ENCODE data around the gene OLFM2.
"Not testable (repeated sequence)": the region's sequence is repeated elsewhere in the genome, so short reads cannot be mapped to it uniquely, and the experiment has no call there.

The OLFM2 gene

DNA sequence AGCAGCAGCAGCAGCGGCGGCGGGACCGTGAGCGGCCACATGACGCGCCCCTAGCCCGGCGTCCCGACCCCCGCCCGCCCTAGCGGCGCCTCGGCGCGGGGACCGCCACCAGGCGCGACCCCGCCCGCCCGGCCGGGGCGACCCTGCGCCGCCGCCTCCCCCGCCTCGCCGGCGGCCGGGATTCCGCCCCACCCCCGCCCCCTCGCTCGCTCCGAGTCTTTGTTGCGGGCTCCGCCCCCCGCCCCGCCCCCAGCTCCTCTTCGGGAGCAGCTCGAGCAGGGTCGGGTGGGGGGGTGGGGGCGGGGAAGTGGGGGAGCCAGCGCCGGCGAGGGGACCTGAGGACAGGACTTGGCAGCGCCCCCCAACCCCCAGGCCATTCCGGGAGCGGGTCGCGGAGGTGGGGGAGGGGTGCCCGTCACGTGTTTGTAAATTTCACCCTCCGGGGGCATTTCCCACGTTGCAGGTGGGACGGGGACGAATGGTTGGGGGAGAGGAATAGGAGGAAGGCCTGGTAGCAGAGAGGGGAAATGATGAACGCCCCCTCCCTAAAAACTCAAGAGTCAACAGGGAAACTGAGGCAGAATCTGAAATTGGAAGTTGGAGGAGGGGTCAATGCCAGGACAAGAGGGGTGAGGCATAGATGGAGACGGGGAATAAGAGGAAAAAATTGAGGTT lies at the start of gene OLFM2:
Gene OLFM2 (minus strand): TSS at position 190 of the 675 bp plus-strand sequence. CDS start 149 bp downstream, at position 41.
- peak; percentile 39 for DNase-seq

DNA sequence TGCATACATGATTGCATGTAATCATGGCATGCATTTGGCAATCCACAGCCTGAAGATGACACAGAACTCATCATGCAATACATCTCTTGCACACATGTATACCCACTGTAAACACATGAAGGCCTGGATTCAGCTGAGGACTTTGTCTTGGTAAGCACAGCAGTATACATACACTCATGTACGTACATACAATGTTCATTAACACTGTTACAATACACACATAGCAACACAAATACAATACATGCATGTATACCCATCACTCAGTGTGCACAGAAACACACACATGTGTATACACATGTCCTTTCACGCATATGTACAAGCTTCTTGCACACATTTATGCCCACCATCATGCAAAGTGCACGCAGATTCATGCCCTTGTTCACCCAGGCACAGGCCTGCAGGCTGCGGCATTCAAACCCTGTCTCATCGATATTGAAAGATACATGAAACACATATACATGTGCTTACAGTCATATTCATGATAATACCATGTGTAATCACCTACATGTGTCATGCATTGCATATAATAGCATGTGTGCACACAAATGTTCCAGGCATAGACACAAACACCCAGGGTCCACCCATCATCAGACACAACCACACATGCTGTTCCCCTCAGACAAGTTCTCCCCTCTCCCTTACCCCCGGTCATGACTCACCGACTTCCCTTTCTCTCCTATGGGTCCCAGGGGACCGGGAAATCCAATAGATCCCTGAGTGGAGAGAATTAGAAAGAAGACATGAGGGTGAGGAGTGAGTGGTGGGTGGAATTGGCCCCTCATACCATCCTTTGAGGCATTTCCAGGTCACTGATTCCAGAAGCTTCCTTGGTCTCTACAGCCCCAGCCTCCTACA lies 45.3 kb upstream of the OLFM2 start:
- no peak for DNase-seq

DNA sequence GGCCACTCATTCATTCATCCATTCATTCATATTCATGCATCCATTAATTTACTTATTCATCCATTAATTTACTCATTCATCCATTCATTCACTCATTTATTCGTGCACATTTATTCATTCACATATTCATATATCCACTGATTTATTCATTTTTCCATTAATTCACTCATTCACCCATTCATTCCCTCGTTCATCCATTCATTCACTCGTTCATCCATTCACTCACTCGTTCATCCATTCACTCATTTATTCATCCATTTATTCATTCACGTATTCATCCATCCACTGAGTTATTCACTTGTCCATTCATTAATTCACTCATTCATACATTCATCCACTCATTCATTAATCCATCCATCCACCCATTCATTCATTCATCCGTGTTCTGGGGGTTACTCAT lies 35.8 kb upstream of the OLFM2 start:
- DNase-seq, result no peak

DNA sequence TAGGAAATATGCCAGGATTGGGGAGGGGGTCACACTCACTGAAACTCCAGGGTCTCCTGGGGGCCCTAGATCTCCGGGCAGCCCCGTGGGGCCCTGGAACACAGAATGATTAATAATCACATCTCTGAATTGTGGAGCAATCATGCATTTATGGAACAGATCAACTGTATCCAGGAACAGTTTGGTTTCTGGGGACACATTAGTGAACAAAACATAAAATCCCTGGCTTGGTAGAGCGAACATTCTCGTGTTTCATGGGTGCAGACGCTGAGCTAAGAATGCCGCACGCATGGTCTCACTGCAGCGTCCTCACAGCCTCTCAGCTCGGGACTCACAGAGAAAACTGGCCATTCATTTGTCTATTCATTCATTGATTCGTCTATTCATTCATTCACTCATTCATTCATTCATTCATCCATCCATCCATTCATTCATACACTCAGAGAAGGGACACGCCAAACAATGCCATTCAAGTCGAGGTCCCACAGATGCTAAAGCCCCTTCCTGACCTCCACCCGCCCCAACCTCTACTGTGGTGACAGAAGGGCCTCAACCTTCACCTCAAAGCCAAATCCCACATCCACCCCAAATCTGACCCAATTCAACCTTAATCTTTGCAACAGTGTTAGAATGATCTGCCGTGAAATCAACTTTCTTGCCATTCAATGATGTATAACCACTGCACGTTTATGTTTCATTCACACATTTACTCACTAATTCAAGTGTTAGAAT lies 35.0 kb upstream of the OLFM2 start:
- DNase-seq, result no peak

DNA sequence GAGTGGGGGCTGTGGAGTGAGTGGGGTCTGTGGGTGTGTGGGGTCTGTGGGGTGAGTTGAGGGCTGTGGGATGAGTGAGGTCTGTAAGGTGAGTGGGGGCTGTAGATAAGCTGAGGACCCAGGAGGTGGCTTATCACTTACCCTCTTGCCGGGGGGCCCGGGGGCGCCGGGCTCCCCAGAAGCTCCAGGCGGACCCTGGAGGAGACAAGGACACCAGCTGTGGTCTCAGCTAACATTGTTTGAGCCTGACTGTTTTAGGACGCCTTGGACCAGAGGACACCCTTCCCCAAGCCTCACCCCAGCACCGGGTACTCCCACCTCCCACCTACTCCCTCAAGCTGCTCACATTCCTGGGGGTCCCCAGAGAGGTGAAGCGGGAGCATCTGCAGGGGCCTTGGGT lies 34.2 kb upstream of the OLFM2 start:
- no peak for DNase-seq

DNA sequence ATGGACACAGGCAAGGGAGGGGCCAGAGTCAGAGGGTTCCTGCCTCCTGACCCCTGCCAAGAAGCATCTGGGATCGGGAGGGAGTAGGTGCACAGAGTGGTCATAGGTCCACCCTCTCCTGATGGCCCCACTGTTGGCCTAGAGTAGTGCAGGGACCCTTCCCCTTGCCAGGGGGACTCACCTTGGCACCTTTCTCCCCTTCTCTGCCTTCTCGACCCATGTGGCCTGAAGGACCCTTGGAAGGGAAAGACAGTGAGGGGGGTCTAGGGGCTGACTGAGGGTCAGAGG lies 33.3 kb upstream of the OLFM2 start:
- no peak for DNase-seq

DNA sequence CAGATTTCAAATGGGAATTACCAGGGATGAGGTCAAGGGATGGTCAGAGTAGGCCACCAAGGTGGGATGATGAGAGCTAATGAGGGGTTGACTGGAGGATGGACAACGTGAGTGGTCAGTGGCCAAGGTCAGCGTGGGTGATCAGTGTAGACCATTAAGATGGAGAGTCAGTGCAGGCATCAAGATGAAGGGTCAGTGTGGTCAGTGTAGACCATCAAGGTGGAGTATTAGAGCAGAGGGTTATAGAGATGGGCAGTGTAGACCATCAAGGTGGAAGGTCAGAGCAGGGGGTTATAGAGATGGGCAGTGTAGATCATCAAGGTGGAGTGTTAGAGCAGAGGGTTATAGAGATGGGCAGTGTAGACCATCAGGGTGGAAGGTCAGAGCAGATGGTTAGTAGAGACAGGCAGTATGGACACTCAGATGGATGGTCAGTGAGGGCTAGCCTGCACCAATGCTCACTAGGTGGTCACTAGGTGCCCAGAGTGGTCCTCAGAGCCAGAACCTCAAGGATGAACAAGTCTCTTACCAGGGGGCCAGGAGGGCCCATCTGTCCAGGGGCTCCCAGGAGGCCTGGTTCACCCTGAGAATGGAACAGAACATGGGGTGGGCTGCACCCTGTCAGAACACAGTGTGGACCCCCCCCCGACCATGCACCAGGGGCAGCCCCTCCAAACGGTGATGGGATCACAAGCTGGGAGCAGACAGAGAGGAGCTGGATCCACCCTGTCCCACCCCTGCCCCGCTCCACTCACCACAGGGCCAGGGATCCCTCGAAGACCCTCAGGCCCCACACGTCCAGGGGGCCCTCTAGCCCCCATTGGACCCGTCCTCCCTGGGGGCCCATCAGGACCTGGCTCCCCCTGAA lies 32.7 kb upstream of the OLFM2 start:
- no peak for DNase-seq

DNA sequence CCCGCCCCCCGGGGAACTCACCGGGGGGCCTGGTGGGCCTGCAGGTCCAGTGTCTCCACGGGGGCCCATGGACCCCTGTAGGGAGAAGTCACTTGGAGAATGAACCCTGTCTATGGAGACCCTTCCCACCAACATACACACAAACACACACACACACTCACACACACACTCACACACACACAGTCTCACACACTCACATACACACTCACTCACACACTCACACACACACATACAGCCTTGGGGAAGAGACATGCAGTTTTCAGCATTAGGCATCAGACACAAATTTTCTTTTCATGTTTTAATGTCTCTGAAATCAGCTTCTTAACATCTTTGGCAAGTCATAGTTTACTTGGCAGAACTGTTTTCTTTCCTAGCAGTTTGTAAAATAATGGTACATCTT lies 31.0 kb upstream of the OLFM2 start:
- DNase-seq, result no peak

DNA sequence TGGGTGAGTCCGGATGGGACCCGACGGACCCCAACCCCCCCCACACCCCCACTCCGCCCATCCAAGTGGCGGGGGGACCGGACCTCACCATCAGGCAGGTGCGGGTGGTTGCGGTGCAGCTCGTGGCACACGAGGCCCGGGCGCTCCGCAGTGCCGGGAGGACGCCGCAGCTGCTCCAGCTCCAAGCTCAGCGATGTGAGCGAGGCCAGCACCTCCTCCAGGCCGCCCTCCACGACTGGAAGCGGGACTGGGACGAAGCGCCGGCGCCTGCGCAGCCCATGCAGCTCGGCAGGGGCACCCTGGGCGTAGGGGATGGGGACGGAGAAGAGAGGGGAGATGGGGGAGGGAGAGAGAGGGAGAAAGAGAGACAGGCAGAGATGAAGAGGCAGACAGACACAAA lies 30.1 kb upstream of the OLFM2 start:
- DNase-seq, result peak; percentile 5

DNA sequence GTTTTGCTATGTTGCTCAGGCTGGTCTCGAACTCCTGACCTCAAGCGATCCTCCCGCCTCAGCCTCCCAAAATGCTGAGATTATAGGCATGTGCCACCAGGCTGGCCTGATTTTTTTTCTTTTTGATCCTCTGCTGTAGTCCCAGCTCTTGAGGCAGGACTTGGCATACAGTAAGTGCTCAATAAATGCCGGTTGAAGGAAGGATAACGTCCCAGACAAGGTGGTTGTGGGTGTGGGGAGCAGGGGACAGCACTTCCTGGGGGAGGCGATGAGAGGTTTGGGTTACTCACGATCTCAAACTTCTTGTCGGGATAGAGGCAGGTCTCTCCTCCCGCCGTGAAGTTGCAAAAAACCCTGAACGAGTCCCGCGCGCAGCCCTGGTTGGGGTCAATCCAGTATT lies 29.7 kb upstream of the OLFM2 start:
- DNase-seq, result no peak

DNA sequence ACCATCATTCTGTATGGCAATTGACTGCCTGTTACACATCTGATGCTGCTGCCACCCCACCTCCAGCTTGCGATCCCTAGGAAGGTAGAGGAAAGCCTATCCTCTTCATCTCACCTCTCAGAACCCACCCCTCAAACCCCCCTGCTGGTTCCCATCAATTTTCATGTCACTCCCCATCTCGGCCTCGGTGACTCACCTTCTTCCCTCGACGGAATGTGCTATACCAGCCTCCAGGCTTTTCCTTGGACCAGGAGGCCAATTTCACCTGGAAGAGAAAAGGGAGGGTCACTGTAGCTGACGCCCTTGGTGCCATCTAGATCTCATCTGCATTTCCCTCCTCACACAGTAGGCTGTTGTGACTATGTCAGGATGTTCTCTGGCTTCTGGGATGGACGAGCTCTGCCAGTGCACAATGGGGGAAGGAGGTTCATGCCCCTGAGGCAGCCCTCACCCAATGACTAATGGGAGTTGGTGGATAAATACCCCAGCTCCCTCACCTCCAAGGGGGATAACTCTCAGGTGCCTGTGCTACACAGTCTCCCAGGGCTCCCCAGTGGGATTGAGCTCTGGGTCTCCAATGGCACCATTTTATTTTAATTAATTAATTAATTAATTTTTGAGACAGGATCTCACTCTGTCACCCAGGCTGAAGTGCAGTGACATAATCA lies 26.4 kb upstream of the OLFM2 start:
- no peak for DNase-seq

DNA sequence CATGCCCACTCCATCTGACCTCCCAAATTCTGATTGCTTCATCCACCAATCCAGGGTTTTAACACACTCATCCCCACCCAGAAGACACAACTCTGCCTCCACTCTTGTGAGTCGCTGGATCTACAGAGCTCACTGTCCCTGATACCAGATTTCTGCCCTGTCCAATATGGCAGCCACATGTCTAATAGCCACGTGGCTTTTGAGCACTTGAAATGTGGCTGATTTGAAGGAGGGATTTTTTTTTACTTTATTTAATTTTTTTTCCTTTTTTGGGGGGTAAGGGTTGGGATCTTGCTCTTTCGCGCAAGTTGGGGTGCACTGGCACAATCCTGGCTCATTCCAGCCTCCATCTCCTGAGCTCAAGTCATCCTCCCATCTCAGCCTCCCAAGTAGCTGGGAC lies 24.8 kb upstream of the OLFM2 start:
- DNase-seq, result no peak

DNA sequence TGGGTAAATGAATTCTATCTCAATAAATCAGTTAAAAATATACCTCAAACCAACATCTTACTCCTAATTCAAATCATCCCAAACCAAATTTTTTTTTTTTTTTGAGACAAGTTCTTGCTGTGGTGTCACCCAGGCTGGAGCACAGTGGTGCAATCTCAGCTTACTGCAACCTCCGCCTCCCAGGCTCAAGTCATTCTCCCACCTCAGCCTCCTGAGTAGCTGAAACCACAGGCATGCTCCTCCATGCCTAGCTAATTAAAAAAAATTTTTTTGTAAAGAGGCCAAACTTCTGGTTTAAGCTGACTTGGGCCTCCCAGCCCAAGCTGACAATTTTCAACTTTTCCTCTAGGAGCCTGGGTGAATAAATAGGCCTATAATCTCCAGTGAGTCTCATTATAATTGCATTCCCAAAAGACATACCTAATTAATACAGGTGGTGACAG lies 22.1 kb upstream of the OLFM2 start:
- no peak for DNase-seq

DNA sequence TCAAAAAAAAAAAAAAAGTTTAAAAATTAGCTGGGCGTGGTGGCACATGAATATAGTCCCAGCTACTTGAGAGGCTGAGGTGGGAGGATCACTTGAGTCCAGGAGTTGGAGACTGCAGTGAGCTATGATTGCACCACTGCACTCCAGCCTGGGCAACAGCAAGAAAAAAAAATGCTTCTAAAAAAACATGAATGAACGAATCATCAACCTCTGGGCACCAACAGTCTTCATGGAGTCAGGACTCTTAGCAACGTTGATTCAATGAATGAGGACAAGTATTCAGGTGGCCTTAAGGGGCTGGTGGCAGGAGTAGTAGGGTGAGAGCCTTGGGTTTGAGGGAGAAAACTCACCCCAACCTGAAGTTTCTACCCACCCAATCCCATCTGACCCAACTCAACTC lies 20.6 kb upstream of the OLFM2 start:
- DNase-seq, result no peak

DNA sequence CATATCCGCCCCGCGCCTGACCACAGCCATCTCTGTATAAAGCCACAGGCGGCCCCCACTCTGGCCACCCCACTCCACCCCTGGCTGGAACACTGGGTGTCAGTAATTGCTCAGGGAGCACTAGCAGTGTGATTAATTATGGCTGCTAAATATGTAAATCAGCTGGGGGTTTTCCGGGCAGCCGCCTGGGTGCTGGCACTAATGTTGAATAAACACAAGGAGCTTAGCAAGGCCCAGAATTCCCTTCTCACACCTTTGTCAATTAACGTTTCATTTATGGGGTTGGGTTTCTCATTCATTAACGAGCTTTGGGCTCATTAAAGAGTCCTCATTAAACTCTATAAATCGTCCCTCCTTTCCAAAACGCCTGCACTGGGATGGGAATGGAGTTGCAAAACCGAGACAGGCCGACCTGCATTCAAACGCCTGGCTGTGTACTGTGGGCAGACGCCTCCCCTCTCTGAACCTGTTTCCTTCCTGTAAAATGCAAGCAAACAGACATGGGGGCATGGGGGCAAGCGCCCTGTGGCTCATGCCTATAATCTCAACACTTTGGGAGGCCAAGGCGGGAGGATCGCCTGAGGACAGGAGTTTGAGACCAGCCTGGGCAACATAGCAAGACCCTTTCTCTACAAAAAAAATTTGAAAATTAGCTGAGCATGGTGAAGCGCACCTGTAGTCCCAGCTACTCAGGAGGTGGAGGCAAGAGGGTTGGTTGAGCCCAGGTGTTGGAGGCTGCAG lies 17.7 kb upstream of the OLFM2 start:
- DNase-seq, result no peak

DNA sequence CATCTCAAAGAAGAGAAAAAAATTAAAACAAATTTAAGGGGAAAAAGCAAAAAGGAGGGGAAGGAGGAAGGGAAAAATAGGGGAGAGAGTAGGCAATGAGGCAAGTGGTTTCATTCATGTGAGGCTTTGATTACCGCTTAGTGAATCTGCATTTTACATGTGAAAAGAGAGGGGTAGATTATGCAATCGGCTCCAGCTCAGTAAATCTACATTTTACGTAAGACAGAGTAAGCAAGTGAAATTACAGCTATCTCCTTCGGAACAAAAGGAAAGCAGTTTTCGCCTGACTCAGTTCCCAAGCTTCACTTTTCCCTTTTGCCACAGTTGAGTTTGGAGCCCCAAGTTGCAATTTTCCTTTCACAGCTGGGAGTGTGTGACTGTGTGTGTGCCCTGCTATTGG lies 16.0 kb upstream of the OLFM2 start:
- no peak for DNase-seq

DNA sequence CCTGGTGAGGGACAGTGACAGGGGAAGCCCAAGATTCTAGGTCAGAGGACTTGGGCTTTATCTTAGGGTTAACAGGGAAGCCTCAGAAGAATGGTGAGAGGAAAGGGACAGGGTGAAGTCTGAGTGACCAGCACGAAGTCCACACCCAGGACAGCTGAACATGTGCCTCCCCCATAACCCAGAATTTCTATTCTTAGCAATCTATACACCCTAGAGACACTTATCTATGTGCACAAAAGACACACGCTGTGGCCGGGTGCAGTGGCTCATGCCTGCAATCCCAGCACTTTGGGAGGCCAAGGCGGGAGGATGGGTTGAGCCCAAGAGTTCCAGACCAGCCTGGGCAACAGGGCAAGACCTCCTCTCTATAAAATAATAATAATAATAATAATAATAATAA lies 11.1 kb upstream of the OLFM2 start:
- no peak for DNase-seq

DNA sequence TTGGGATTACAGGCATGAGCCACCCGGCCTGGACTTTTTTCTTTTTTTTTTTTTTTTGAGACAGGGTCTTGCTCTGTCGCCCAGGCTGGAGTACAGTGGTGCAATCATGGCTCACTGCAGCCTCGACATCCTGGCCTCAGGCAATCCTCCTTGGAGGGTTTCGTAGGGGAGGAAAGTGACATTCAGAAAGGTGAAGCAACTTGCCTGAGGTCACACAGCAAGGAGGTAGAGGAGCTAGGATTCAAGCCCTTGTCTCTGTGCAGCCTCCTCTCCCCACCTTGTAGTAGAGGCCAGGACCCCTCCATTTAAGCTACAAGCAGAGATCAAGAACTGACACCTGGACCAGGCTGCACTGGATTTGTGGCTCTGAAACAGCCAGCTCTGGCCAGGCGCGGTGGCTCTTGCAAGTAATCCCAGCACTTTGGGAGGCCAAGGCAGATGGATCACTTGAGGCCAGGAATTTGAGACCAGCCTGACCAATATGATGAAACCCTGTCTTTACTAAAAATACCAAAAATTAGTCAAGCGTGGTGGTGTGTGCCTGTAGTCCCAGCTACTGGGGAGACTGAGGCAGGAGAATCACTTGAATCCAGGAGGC lies 10.3 kb upstream of the OLFM2 start:
- not testable (repeated sequence) for DNase-seq

DNA sequence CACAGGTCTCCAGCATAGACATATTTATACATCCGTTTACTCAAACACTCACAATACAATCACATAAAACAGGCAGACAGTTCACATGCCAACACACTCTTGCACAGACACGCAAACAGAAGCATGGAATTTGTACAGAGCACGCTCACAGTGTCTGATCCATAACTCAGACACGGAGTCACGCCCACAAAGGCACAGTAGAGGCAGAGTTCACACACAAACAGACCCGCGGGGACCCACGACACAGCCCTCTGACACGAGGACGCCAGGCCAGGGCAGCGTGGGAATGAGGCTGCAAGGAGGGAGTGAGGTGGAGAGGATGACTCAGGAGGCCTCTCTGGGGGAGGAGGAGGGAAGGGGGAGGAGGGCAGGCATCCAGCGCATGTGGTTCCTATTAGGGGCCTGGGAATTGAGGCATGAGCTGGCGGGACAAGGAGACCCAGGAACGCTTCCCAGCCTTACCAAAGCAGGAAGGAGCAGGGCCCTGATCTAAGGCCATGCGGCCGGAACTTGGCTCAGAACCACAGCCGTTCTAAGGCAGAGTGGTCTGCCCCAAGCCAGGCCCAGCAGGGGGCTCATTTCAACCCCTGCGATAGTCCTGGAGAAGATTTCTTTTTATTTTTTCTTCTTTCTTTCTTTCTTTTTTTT lies 9.1 kb upstream of the OLFM2 start:
- DNase-seq, result no peak

DNA sequence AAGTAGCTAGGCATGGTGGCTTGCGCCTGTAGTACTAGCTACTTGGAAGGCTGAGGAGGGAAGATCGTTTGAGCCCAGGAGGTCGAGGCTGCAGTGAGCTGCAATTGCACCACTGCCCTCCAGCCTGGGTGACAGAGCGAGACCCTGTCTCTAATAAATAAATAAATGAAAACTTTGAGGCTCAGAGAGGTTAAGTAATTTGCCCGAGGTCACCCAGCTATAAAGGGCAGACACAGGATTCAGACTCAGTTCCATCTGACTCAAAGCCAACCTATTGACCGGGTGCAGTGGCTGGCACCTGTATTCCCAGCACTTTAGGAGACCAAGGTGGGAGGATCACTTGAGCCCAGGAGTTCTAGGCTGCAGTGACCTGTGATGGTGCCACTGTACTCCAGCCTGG lies 7.4 kb upstream of the OLFM2 start:
- no peak for DNase-seq

DNA sequence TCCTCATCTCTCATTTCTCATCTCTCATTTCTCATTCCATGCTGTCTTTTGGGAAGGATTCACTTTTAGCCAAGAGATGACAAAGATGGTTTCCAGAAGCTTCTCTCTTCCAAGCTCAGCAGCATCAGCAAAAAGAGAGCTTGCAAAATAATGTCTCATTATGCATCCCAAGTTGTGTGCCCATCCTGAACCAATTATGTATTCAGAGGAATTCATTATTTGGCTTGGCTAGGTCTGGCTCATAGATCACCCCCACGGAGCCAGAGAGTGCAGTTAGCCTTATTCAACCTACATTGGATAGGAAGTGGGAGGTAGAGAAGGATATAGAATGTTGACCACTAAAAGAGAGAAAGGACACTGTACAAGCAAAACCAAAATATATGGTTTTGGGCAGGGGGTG lies 5.4 kb upstream of the OLFM2 start:
- no peak for DNase-seq

Data from activated CD4-positive, alpha-beta T cell treated with anti-CD3 and anti-CD28 coated beads for 48 hours (primary cell).